GM19043 (cell line): ENCODE results near the gene TRUB2.

Source experiments
- ATAC-seq: cut with Tn5 transposase; IDR thresholded peaks from one replicate; pipeline ENCODE4 v1.9.1; 2021; ENCODE audit warnings: low read depth; ENCODE audit not compliant: unreplicated experiment

TRUB2 gene

GRCh38 chr9:128275198-128276007 lies 46.8 kb downstream of the TRUB2 start, which contains the start of gene GOLGA2:
GOLGA2 (minus strand) TSS chr9:128276007; CDS start chr9:128275976, 31 bp downstream.
- peak; percentile 38 for ATAC-seq

- ATAC-seq = no peak
Observed at GRCh38 chr9:128274245-128274644, 48.0 kb downstream of the TRUB2 start.

GRCh38 chr9:128271512-128271911 lies 50.7 kb downstream of the TRUB2 start:
- no peak for ATAC-seq

GRCh38 chr9:128271112-128271511 lies 51.1 kb downstream of the TRUB2 start:
- ATAC-seq = no peak

GRCh38 chr9:128266868-128267590 lies 55.2 kb downstream of the TRUB2 start:
- no peak for ATAC-seq

GRCh38 chr9:128265348-128265847 lies 56.8 kb downstream of the TRUB2 start:
- no peak for ATAC-seq

- no peak for ATAC-seq
Observed at GRCh38 chr9:128262687-128263086, 59.6 kb downstream of the TRUB2 start.

GRCh38 chr9:128260340-128260739 lies 61.9 kb downstream of the TRUB2 start:
- no peak for ATAC-seq

GRCh38 chr9:128259156-128259555 lies 63.1 kb downstream of the TRUB2 start:
- no peak for ATAC-seq

GRCh38 chr9:128258326-128258725 lies 63.9 kb downstream of the TRUB2 start:
- ATAC-seq = no peak

- no peak for ATAC-seq
Observed at GRCh38 chr9:128257907-128258306, 64.3 kb downstream of the TRUB2 start.

GRCh38 chr9:128257086-128257825 lies 65.0 kb downstream of the TRUB2 start:
- no peak for ATAC-seq
